A549 (cell line): ENCODE data around the gene TP53BP2.

Source experiments
- MAZ ChIP-seq: fragments of 150-350 bp; IDR thresholded peaks from 2 replicates; pipeline ENCODE4 v1.6.1; 2014; ENCODE audit warnings: antibody characterized with exemption, low read depth, low read length, borderline replicate concordance
- POLR2A ChIP-seq: IDR thresholded peaks from 2 replicates; pipeline ENCODE4 v1.6.1; 2012; ENCODE audit warnings: mild to moderate bottlenecking, low read length
- TF ChIP-seq, protein P1 (sequence below): fragments of >200 bp; sonication (Bioruptor Twin); formaldehyde crosslinking; IDR thresholded peaks from 3 replicates; pipeline ENCODE4 v1.5.1; 2016

DNA sequence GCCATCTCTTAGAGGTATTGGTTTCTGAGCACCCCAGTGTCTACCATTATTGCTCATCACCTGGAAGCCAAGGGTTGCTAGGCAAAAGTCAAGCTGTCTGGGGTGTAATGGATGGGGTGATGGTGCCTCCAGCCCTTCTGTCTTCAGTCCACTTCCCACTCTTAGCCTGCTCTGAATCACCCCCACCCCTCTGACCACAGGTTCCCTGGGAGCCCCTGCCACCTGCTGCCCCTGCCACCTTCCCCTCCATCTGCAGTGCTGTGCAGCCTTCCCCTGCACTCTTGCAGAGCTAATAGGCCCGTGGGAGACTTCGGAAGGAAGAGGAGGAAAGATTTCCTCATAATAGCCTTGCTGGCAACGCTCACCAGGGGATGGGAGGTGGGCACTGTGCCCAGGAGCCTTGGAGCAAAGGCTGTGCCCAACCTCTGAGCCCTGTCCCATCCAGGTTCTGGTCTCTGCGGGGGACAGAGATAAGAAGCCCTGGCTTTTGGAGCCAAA is 97.9 kb downstream of the TP53BP2 start:
- no peak for TF ChIP-seq POLR2A
- TF ChIP-seq, protein P1, sequence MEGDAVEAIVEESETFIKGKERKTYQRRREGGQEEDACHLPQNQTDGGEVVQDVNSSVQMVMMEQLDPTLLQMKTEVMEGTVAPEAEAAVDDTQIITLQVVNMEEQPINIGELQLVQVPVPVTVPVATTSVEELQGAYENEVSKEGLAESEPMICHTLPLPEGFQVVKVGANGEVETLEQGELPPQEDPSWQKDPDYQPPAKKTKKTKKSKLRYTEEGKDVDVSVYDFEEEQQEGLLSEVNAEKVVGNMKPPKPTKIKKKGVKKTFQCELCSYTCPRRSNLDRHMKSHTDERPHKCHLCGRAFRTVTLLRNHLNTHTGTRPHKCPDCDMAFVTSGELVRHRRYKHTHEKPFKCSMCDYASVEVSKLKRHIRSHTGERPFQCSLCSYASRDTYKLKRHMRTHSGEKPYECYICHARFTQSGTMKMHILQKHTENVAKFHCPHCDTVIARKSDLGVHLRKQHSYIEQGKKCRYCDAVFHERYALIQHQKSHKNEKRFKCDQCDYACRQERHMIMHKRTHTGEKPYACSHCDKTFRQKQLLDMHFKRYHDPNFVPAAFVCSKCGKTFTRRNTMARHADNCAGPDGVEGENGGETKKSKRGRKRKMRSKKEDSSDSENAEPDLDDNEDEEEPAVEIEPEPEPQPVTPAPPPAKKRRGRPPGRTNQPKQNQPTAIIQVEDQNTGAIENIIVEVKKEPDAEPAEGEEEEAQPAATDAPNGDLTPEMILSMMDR = no peak
- no peak for TF ChIP-seq MAZ
